Stimulated activated CD4-positive, alpha-beta T cell treated with anti-CD3 and anti-CD28 coated beads, Interleukin-1b, Interleukin-23, amount 100 ng/mL, for 1 hour (primary cell): ENCODE results near the gene ADARB2.
"Not testable (repeated sequence)": the region's sequence is repeated elsewhere in the genome, so short reads cannot be mapped to it uniquely, and the experiment has no call there.

Experiments used
- DNase-seq, 2 donors: peaks; one replicate each; pipeline ENCODE4 v3.0.0-alpha.2; 2020; ENCODE audit warnings: low read depth in 2 of 2

The ADARB2 gene

GRCh38 chr10:1266033-1266802 lies 471.1 kb downstream of the ADARB2 start:
- DNase-seq, result no peak

GRCh38 chr10:1264001-1264400 lies 473.3 kb downstream of the ADARB2 start:
- DNase-seq, result no peak

- DNase-seq, result no peak
Measured at GRCh38 chr10:1257274-1257673, 480.1 kb downstream of the ADARB2 start.

GRCh38 chr10:1256432-1256725 lies 480.9 kb downstream of the ADARB2 start:
- no peak for DNase-seq

GRCh38 chr10:1255600-1256431 lies 481.5 kb downstream of the ADARB2 start:
- no peak for DNase-seq

GRCh38 chr10:1255118-1255517 lies 482.2 kb downstream of the ADARB2 start:
- DNase-seq, result no peak

GRCh38 chr10:1253523-1254353 lies 483.6 kb downstream of the ADARB2 start:
- no peak for DNase-seq

- DNase-seq, result no peak
Measured at GRCh38 chr10:1251769-1252168, 485.6 kb downstream of the ADARB2 start.

GRCh38 chr10:1249142-1249920 lies 488.0 kb downstream of the ADARB2 start:
- no peak for DNase-seq

- DNase-seq, result not testable (repeated sequence)
Measured at GRCh38 chr10:1248262-1248630, 489.1 kb downstream of the ADARB2 start.

GRCh38 chr10:1247598-1248261 lies 489.6 kb downstream of the ADARB2 start:
- no peak for DNase-seq

GRCh38 chr10:1244493-1244892 lies 492.8 kb downstream of the ADARB2 start:
- DNase-seq, result no peak

- no peak for DNase-seq
Measured at GRCh38 chr10:1243486-1244234, 493.7 kb downstream of the ADARB2 start.

GRCh38 chr10:1242975-1243374 lies 494.4 kb downstream of the ADARB2 start:
- DNase-seq, result no peak

- no peak for DNase-seq
Measured at GRCh38 chr10:1241973-1242935, 495.1 kb downstream of the ADARB2 start.

GRCh38 chr10:1241322-1241890 lies 495.9 kb downstream of the ADARB2 start:
- no peak for DNase-seq

- DNase-seq, result no peak
Measured at GRCh38 chr10:1240341-1240775, 497.0 kb downstream of the ADARB2 start.

- no peak for DNase-seq
Measured at GRCh38 chr10:1233031-1233430, 504.3 kb downstream of the ADARB2 start.
